ENCODE results near the gene PCDHGA6. TPM values are rescaled to one million over a fixed set of nuclear protein-coding genes. Genes with fewer than 3 reads are reported as not detected.
"Not testable (repeated sequence)": the region's sequence is repeated elsewhere in the genome, so short reads cannot be mapped to it uniquely, and the experiment has no call there.

Gene PCDHGA6
- total and polyA plus RNA-seq, 10 donors, result 0.35 to 5.0 (median 4.0) TPM

DNA sequence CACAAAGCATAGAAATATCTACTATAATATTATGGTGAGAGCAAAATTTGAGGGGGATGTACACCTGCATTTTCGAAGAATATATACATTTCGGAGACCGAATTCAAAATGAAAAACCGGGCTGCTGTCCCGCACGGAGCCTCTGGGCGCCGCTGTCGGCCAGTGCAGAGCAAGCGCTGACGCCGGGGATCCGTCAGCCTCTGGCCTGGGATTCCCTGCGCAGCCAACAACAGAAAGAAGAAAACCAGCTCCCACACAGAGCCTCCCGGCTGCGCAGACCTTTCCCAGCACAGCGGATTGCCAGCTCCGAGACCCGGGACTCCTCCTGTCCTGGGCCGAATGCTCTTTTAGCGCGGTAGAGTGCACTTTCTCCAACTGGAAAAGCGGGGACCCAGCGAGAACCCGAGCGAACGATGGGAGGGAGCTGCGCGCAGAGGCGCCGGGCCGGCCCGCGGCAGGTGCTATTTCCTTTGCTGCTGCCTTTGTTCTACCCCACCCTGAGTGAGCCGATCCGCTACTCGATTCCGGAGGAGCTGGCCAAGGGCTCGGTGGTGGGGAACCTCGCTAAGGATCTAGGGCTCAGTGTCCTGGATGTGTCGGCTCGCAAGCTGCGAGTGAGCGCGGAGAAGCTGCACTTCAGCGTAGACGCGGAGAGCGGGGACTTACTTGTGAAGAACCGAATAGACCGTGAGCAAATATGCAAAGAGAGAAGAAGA, 34.3 kb downstream of the PCDHGA6 start, which contains the start of gene PCDHGB6:
TSS of gene PCDHGB6 (plus strand) at position 232 of the 716 bp plus-strand sequence. CDS start at position 414, 182 bp downstream.
- intact Hi-C loops (cut with DNase I; ENCODE audit: low total_unique reads); H3K36me3 ChIP-seq; H3K4me1 ChIP-seq; H3K27ac ChIP-seq: not testable (repeated sequence)
- peaks cover 4 to 99% (median 93%) of the 10 kb centered on the region in 8 donors for H3K9me3 ChIP-seq
- WGBS, 5 donors, result 11 to 20% (median 16%) methylated on average over 35 to 51 of the region's 51 CpGs
- peak; percentile 84 for DNase-seq
- TF ChIP-seq CTCF (IDR thresholded peaks at IDR 0.05 in 8 of 11, conservative IDR thresholded peaks at IDR 0.05 in 3 of 11), result peak in 9 of 11 experiments; percentile 6 to 49 (median 42)
- H3K4me3 ChIP-seq, result peak within 1 kb of the TSS in 5 of 8 donors; percentile 16 to 61 (median 19)
- peaks cover 0 to 99% (median 31%) of the 10 kb centered on the region in 7 donors for H3K27me3 ChIP-seq (replicated peaks in 1 of 7)

GRCh38 chr5:141409598-141410306, 36.1 kb downstream of the PCDHGA6 start:
- Histone ChIP-seq H3K9me3 (peaks cover 4 to 99% (median 93%) of the 10 kb centered on the region in 8 donors), H3K27ac (no peak overlapping the region), H3K36me3 (peaks cover 0 to 6% (median 0%) of the 10 kb centered on the region in 6 donors), H3K4me1 (peaks cover 0 to 15% (median 2%) of the 10 kb centered on the region in 6 donors), H3K27me3 (replicated peaks in 1 of 7) (peaks cover 0 to 99% (median 38%) of the 10 kb centered on the region in 7 donors), H3K4me3 (peak overlapping the region in 1 of 8 donors; percentile 27)
- TF ChIP-seq CTCF (IDR thresholded peaks at IDR 0.05 in 8 of 11, conservative IDR thresholded peaks at IDR 0.05 in 3 of 11) (no peak), POLR2AphosphoS5 (IDR thresholded peaks at IDR 0.05) (no peak), POLR2A (IDR thresholded peaks at IDR 0.05) (no peak)
- DNase-seq, result no peak
- 26 to 45% (median 35%) methylated on average over 17 to 64 of the region's 64 CpGs for WGBS, 5 donors
- intact Hi-C loops (cut with DNase I; ENCODE audit: low total_unique reads), result no loop called here

- 60 to 82% (median 73%) methylated on average over 3 of the region's 3 CpGs for WGBS, 5 donors
- TF ChIP-seq CTCF (IDR thresholded peaks at IDR 0.05 in 8 of 11, conservative IDR thresholded peaks at IDR 0.05 in 3 of 11) (no peak), POLR2AphosphoS5 (IDR thresholded peaks at IDR 0.05) (no peak), POLR2A (IDR thresholded peaks at IDR 0.05) (no peak)
- Histone ChIP-seq H3K27me3 (replicated peaks in 1 of 7) (peaks cover 0 to 99% (median 38%) of the 10 kb centered on the region in 7 donors), H3K36me3 (peaks cover 0 to 6% (median 0%) of the 10 kb centered on the region in 6 donors), H3K4me3 (no peak overlapping the region), H3K27ac (no peak overlapping the region), H3K4me1 (peaks cover 0 to 21% (median 2%) of the 10 kb centered on the region in 6 donors), H3K9me3 (peaks cover 4 to 98% (median 91%) of the 10 kb centered on the region in 8 donors)
- DNase-seq, result no peak
- intact Hi-C loops (cut with DNase I; ENCODE audit: low total_unique reads), result no loop called here
Observed at GRCh38 chr5:141411575-141411974, 37.9 kb downstream of the PCDHGA6 start.
